ENCODE data around the gene DNAH17. TPM values are rescaled to one million over a fixed set of nuclear protein-coding genes. Genes with fewer than 3 reads are reported as not detected.

DNAH17 gene
- total RNA-seq, 1 donor from 2014 or later: not detected

DNA sequence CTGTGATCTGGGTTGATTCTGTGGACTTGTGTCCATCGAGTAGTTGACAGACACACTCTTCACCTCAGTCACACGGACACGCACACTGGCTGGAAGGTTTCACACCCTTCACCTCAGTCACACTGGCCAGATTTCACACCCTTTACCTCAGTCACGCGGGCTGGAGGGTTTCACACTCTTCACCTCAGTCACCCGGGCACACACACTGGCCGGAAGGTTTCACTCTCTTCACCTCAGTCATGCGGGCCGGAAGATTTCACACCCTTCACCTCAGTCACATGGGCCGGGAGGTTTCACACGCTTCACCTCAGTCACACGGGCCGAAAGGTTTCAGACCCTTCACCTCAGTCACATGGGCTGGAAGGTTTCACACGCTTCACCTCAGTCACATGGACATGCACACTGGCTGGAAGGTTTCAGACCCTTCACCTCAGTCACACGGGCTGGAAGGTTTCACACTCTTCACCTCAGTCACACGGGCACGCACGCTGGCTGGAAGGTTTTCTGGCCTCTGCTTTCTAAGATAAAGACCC is 102.5 kb downstream of the DNAH17 start:
- Mint-ChIP-seq H3K9me3 (peaks cover 2% of the 10 kb centered on the region), H3K4me1 (peaks cover 3% of the 10 kb centered on the region), H3K4me3 (no peak overlapping the region), H3K27me3 (ENCODE audit: insufficient read depth, low read depth) (peaks cover 4% of the 10 kb centered on the region), H3K27ac (no peak overlapping the region), H3K36me3 (no peaks in the 10 kb centered on the region)
- Histone ChIP-seq H3K36me3 (no peaks in the 10 kb centered on the region), H3K9ac (no peak overlapping the region), H3K9me3 (ENCODE audit: low read depth) (no peaks in the 10 kb centered on the region), H3K27ac (no peak overlapping the region), H3K4me1 (no peaks in the 10 kb centered on the region), H3K79me2 (ENCODE audit: low read depth) (no peaks in the 10 kb centered on the region), H3K4me3 (no peak overlapping the region), H3K27me3 (no peaks in the 10 kb centered on the region), H3F3A (ENCODE audit: low read depth) (no peaks in the 10 kb centered on the region), H3K4me2 (no peak overlapping the region), H2AFZ (replicated peaks) (no peak overlapping the region), H4K20me1 (ENCODE audit: low read depth) (no peaks in the 10 kb centered on the region)
- DNase-seq (ENCODE audit: low spot score): no peak
- TF ChIP-seq CTCF (IDR thresholded peaks at IDR 0.05) (no peak), EZH2phosphoT487 (IDR thresholded peaks at IDR 0.05) (no peak), EZH2 (IDR thresholded peaks at IDR 0.05) (no peak)

GRCh38 chr17:78473951-78474613 is 103.1 kb downstream of the DNAH17 start:
- peaks cover 3% of the 10 kb centered on the region for H3K4me1 Mint-ChIP-seq
- Histone ChIP-seq H3K4me3 (no peak overlapping the region), H3K9ac (no peak overlapping the region), H3K4me1 (no peaks in the 10 kb centered on the region), H3K36me3 (no peaks in the 10 kb centered on the region), H3K27me3 (no peaks in the 10 kb centered on the region), H4K20me1 (ENCODE audit: low read depth) (no peaks in the 10 kb centered on the region), H3F3A (ENCODE audit: low read depth) (no peaks in the 10 kb centered on the region), H3K27ac (no peak overlapping the region), H3K4me2 (no peak overlapping the region), H2AFZ (replicated peaks) (no peak overlapping the region), H3K79me2 (ENCODE audit: low read depth) (no peaks in the 10 kb centered on the region), H3K9me3 (ENCODE audit: low read depth) (no peaks in the 10 kb centered on the region)
- no peak for DNase-seq (ENCODE audit: low spot score)
- no peak overlapping the region for H3K27ac Mint-ChIP-seq
- peaks cover 4% of the 10 kb centered on the region for H3K27me3 Mint-ChIP-seq (ENCODE audit: insufficient read depth, low read depth)
- TF ChIP-seq CTCF (IDR thresholded peaks at IDR 0.05) (no peak), EZH2 (IDR thresholded peaks at IDR 0.05) (no peak), EZH2phosphoT487 (IDR thresholded peaks at IDR 0.05) (no peak)
- H3K4me3 Mint-ChIP-seq: no peak overlapping the region
- H3K9me3 Mint-ChIP-seq: peaks cover 4% of the 10 kb centered on the region
- H3K36me3 Mint-ChIP-seq: no peaks in the 10 kb centered on the region

GRCh38 chr17:78472035-78472905 is 104.9 kb downstream of the DNAH17 start:
- Histone ChIP-seq H3K36me3 (no peaks in the 10 kb centered on the region), H3K9me3 (ENCODE audit: low read depth) (no peaks in the 10 kb centered on the region), H2AFZ (replicated peaks) (peak overlapping the region; percentile 50), H3K27me3 (no peaks in the 10 kb centered on the region), H3K79me2 (ENCODE audit: low read depth) (no peaks in the 10 kb centered on the region), H3K9ac (no peak overlapping the region), H3K4me3 (no peak overlapping the region), H4K20me1 (ENCODE audit: low read depth) (no peaks in the 10 kb centered on the region), H3F3A (ENCODE audit: low read depth) (no peaks in the 10 kb centered on the region), H3K4me1 (no peaks in the 10 kb centered on the region), H3K4me2 (no peak overlapping the region), H3K27ac (no peak overlapping the region)
- H3K27me3 Mint-ChIP-seq (ENCODE audit: insufficient read depth, low read depth): peaks cover 4% of the 10 kb centered on the region
- H3K9me3 Mint-ChIP-seq: peaks cover 4% of the 10 kb centered on the region
- H3K4me1 Mint-ChIP-seq: peaks cover 3% of the 10 kb centered on the region
- H3K4me3 Mint-ChIP-seq: no peak overlapping the region
- no peak for TF ChIP-seq EZH2 (IDR thresholded peaks at IDR 0.05)
- no peak for TF ChIP-seq EZH2phosphoT487 (IDR thresholded peaks at IDR 0.05)
- no peak for TF ChIP-seq CTCF (IDR thresholded peaks at IDR 0.05)
- no peaks in the 10 kb centered on the region for H3K36me3 Mint-ChIP-seq
- no peak for DNase-seq (ENCODE audit: low spot score)
- peak overlapping the region; percentile 53 for H3K27ac Mint-ChIP-seq
